ENCODE measurements around the gene CFAP141.

GRCh38 chr1:154220970-154221277 is 14.8 kb upstream of the CFAP141 start:
- TF ChIP-seq CTCF (IDR thresholded peaks at IDR 0.05 in 8 of 11, conservative IDR thresholded peaks at IDR 0.05 in 3 of 11) (no peak), POLR2AphosphoS5 (IDR thresholded peaks at IDR 0.05) (no peak), POLR2A (IDR thresholded peaks at IDR 0.05) (no peak)

Measured in spleen (tissue), 7 donors.